ENCODE measurements around the gene NT5C.

DNA sequence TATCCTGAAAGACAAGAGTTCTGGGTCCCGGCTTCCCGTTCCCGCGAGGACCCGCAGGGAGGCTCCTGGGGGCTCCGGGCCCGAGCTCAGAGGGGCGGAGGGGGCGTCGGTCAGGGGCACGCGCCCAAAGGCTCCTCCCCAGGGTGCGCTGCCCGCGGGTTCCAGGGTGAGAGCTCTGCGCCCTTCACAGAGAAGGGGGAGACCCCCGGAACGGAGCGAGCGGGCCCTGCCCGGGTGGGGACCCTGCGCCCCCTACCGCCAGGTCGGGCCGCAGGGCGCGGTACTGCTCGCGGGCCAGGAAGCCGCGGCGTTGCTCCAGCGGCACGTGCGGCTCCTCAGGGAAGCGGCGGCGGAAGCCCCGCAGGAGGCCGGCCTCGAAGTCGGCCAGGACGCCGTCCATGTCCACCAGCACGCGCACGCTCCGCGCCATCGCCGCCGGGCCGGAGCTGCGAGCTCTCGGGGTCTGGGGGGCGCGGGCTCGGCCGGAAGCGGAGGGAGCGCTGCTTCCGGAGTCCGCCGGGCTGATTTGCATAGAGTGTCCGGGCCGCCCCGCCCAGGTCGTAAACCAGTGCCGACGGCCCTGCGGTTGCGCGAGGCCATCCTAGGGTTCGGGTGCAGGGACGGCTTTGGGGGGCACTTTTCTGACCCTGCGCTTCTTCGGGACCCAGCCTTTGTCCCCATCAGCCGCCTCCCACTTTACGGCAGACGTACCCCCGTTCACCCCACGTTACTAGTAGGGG, at the start of gene NT5C:
- TF ChIP-seq, protein P1, sequence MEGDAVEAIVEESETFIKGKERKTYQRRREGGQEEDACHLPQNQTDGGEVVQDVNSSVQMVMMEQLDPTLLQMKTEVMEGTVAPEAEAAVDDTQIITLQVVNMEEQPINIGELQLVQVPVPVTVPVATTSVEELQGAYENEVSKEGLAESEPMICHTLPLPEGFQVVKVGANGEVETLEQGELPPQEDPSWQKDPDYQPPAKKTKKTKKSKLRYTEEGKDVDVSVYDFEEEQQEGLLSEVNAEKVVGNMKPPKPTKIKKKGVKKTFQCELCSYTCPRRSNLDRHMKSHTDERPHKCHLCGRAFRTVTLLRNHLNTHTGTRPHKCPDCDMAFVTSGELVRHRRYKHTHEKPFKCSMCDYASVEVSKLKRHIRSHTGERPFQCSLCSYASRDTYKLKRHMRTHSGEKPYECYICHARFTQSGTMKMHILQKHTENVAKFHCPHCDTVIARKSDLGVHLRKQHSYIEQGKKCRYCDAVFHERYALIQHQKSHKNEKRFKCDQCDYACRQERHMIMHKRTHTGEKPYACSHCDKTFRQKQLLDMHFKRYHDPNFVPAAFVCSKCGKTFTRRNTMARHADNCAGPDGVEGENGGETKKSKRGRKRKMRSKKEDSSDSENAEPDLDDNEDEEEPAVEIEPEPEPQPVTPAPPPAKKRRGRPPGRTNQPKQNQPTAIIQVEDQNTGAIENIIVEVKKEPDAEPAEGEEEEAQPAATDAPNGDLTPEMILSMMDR (conservative IDR thresholded peaks at IDR 0.05; ENCODE audit: low read length), result peak; percentile 59
- TF ChIP-seq EZH2phosphoT487 (IDR thresholded peaks at IDR 0.05; ENCODE audit: borderline replicate concordance), result no peak
